Measurements from ENCODE around the gene HOMER3.

- TF ChIP-seq EZH2phosphoT487 (IDR thresholded peaks at IDR 0.05; ENCODE audit: insufficient read depth, low read depth), result no peak
- no peak for TF ChIP-seq EZH2 (IDR thresholded peaks at IDR 0.05; ENCODE audit: insufficient read depth, poor library complexity, severe bottlenecking)
These were observed 2.4 kb upstream of the HOMER3 start for GRCh38 chr19:18943465-18943864.
